NOMO-1 treated with dmso at 0.1 percent for 144 hours (cell line): ENCODE measurements around the gene MIOX.

Experiments
- DNase-seq: peaks from one replicate; lab custom pipeline; 2025; ENCODE audit not compliant: unreplicated experiment; lab: John Stamatoyannopoulos, UW

The MIOX gene

GRCh38 chr22:50486561-50487289 lies at the start of gene MIOX:
TSS of gene MIOX (plus strand) at chr22:50486859. CDS start at chr22:50486898, 39 bp downstream.
- no peak for DNase-seq

GRCh38 chr22:50437511-50438304 lies 49.0 kb upstream of the MIOX start:
- DNase-seq, result no peak

- DNase-seq, result no peak
Observed at GRCh38 chr22:50438305-50439275, 48.1 kb upstream of the MIOX start.

GRCh38 chr22:50439314-50439870 lies 47.3 kb upstream of the MIOX start:
- no peak for DNase-seq

GRCh38 chr22:50439871-50440331 lies 46.8 kb upstream of the MIOX start:
- no peak for DNase-seq

DNA sequence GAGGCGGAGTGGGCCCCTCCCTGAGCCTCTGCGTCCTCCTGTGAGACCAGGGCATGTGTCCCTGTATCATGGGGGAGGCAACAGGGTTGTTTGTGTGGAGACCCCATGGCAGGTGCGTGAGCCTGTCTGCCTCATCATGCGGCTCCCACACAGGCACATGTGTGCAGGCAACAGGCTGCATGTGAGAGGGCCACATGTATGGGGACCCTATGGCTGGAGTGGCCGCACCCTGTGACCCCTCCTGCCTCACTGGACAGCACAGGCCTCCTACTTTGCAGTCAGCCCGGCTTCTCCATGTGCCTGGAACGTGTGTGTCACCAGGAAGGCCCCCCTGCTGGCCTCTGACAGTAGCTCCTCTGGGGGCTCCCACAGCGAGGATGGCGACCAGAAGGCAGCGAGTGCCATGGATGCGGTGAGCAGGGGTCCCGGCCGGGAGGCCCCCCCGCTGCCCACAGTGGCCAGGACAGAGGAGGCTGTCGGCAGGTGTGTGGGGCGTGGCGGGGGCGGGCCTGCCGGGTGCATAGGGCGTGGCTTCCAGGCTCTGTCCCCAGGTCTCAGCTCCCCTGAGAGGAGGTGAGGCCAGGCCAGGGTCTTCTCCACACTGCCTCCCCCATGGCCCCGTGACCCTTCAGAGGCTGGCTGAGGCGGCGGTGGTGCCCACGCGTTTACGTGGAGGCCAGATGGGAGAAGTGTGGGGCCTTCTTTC lies 46.0 kb upstream of the MIOX start:
- DNase-seq, result no peak

DNA sequence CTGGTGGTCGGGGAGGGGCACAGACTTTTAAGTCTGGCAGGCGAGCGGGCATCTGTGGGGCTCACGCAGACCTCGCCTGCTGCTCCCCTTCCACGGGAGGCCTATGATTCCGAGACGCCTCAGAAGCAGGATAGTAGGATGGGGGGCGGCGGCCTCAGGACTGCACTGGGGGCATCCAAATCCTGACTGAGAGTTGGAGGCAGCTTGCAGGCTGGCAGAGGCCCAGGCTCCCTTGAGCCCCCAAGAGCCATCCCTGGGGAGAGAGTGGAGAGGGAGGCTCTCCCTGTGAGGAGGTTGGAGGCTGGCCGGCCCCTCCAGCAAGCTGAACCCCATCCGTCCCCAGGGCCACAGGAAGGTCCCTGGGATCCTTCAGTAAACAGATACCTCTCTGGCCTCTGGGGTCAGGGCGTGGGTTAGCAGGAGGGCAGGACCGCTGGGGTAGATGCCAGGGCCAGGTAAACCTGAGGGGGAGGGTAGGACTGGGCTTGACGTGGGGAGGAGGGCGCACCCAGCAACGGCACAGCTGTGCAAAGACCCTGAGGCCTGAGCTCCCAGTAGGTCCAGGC lies 45.1 kb upstream of the MIOX start:
- DNase-seq, result no peak

- no peak for DNase-seq
Observed at GRCh38 chr22:50443197-50443596, 43.5 kb upstream of the MIOX start.

DNA sequence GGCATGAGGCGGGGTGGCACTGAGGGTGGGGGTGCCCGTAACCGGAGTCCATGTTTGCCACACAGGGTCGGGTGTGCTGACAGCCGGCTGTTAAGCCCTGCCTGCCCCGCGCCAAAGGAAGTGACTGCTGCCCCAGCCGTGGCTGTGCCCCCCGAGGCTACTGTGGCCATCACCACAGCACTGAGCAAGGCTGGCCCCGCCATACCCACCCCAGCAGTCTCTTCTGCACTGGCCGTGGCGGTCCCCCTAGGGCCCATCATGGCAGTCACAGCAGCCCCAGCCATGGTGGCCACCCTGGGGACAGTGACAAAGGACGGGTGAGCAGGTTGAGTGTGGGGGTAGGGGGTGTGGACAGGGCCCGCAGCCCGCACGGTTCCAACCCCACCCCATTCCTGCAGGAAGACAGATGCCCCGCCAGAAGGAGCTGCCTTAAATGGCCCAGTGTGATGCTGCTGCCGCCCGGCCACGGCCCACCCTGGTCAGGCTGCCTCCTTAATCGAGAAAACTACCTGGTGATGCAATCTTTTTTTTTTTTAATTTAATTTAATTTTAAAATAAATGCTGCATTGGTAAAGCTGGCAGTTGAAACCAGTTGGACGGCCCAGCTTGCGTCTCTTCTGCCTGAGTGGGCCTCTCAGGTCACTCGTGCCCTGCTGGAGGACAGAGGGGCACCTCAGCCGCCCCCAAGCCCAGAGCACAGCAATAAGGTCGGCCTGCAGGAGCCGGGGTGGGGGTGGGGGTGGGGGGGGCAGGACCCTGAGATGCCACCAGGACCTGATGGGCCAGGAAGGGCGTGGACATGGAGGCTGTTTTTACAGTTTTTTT lies 42.6 kb upstream of the MIOX start:
- no peak for DNase-seq

- DNase-seq, result no peak
Observed at GRCh38 chr22:50444663-50445062, 42.0 kb upstream of the MIOX start.

DNA sequence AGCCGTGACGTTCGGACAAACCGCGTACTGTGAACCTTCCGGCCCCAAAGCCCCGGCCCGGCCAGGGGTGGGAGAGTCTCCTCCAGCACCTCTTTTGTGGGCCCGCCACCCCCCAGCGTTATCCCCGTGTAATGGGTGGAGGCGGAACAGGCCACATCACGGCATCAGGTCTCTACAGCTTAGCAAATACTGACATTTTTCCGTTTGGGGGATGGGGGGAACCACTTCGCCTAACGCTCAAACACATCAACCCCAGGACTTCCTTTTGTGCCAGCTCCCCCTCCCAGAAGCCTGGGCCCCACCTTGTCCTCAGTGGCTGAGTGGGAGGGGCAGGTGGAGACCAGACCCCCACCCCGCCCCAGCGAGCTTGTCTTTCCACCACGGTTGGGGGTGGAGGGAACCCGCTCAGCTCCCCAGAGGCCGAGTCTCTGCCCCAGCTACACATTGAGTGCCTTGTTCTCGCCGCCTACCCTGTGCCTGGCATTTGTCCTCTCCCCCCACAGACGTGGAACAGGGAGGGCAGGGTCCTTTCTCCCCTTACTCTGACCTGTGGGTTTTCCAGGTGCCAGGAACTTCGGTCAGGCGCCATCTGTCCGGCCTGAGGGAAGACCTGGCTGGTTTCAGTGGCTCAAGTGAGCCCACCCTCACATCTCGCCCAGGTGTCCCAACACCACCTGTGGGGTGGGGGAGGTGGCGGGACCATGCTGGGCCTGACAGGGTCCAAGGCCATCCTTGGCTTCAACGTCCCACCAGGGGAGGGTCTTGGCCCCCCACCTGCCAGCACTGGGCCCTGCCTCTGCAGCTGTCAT lies 41.4 kb upstream of the MIOX start:
- no peak for DNase-seq

GRCh38 chr22:50445880-50446707 lies 40.6 kb upstream of the MIOX start:
- DNase-seq, result no peak

GRCh38 chr22:50446708-50447575 lies 39.7 kb upstream of the MIOX start:
- no peak for DNase-seq

DNA sequence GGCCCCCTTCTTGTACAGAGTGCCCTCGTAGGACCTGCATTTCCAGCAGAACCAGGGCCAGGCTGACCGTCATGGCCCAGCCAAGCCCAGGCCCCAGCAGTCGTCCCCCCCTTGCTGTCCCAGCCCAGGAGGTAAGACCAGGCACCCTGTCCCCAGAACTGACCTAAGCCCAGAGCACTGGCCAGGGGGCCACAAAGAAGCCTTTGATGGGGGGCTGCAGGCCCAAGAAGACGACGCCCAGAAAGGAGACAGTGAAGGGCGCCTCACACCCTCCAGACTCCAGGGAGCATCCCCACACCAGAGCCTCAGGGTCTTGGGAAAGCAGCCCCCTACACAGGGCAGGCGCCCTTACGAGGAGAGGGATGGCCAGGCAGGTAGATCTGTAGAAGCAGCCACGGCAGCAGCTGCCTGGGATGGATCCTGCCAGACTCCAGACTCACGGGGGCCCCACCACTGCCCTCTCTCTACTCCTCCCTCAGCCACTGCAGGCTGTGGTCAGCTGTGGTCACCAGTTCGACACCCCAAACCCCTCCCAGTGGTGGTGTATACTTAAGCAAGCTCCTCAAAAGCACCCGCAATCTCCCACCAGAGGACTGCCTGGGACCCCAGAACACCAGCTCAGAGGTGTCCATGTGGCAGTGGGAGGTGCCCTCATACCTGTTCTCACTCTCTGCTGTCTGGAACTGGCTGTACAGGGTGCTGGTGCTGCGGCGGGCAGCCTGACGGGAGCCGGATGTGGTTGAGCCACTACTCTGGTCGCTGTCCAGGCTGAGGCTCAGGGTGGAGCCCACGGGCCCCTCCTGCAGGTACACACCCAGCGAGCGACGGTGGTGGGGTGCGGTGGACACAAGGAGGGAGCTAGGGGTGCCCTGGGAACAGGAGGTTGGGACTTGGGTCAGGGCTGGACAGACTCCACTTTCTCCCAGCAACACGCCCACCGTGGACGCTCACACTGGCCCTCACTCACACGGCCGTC lies 38.8 kb upstream of the MIOX start:
- DNase-seq, result no peak

DNA sequence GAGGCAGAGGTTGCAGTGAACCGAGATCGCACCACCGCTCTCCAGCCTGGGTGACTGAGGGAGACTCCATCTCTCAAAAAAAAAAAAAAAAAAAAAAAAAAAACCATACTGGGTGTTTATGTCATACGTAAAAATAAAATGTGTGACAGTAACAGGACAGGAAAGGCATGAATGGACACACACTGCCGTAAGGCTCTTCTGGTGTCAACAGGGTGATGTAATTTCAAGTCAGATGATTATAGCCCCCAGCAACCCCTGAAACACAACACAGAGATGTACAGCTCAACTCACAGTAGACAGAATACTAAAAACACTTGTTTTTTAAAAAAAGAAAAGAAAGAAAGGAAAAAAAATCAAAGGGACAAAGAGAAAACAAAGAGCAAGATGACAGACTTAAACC lies 34.0 kb upstream of the MIOX start:
- no peak for DNase-seq
